ENCODE results near the gene COG5.

DNA sequence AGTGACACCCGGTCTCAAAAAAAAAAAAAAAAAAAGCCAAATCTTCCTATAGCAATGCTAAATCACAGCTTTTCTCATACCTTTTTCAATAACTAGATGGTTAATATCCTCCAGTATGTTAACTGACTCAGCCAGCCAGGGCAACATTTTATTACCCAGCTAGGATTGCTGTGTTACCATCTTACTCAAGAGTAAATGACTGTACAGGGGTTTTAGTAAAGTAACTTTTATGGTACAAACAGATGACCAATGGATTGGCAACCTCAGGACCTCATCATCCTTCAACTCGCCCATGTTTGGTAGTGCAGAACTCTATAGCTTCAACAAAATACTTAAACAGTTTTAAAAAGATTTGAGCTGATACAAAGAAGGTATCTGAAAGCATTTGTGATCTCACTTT is 335.4 kb downstream of the COG5 start:
- TF ChIP-seq CTCF (conservative IDR thresholded peaks at IDR 0.05; ENCODE audit: low read depth, low read length) (no peak), EZH2 (IDR thresholded peaks at IDR 0.05; ENCODE audit: borderline replicate concordance, low read depth, low read length, poor library complexity, severe bottlenecking) (no peak)
